NB4 (cell line): Measurements from ENCODE around the gene PROSER2.
"Not testable (repeated sequence)": the region's sequence is repeated elsewhere in the genome, so short reads cannot be mapped to it uniquely, and the experiment has no call there.

Source experiments
- DNase-seq: peaks from one replicate; pipeline ENCODE4 v3.0.0; 2010; ENCODE audit warnings: low read depth
- H3K4me3 ChIP-seq: one replicate; pipeline ENCODE4 v1.5.1; 2011; ENCODE audit warnings: mild to moderate bottlenecking, low read depth, low read length, moderate library complexity
- CTCF ChIP-seq: IDR thresholded peaks from one replicate; pipeline ENCODE4 v1.5.1; 2012; ENCODE audit warnings: low read depth, low read length
- MYC ChIP-seq: IDR thresholded peaks from 2 replicates; pipeline ENCODE4 v1.6.1; 2011; ENCODE audit warnings: low read depth, low read length
- POLR2A ChIP-seq: IDR thresholded peaks from 2 replicates; pipeline ENCODE4 v1.6.1; 2011; ENCODE audit warnings: mild to moderate bottlenecking; ENCODE audit not compliant: insufficient read length; ENCODE audit errors: extremely low read depth
- TF ChIP-seq, protein P1 (sequence below): IDR thresholded peaks from 2 replicates; pipeline ENCODE4 v1.6.1; 2011; ENCODE audit warnings: low read depth, low read length

Gene PROSER2

DNA sequence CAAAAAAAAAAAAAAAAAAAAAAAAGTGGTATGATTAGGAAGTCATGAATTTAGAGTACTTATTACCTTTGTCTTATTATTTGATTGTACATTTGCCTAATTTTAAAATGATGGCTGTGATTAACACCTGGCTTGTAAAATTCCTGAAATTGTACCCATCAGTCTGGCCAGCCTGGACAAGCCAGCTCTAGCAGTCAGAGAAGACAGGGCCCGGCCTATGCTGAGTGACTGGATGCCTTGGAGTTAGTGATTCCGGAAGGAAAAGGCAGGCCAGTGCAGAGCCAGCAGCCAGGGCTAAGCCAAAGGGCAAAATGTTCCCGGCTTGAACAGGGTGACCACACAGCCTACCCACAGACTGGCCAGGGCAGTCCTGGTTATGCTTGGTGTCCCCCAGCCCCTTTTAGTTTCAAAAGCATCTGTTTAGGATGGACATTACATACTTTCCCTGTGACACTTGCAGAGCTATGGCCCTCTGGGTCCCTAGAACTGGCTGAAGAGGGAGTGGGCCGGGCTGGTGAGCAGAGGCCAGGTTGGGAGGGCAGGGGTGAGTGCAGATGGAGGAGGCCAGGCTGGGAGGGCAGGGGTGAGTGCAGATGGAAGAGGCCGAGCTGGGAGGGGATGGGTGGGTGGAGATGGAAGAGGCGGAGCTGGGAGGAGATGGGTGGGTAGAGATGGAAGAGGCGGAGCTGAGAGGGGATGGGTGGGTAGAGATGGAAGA is 61.7 kb downstream of the PROSER2 start:
- no peak for DNase-seq
- H3K4me3 ChIP-seq: no peak overlapping the region
- TF ChIP-seq MYC (no peak), POLR2A (no peak), CTCF (no peak)
- TF ChIP-seq, protein P1, sequence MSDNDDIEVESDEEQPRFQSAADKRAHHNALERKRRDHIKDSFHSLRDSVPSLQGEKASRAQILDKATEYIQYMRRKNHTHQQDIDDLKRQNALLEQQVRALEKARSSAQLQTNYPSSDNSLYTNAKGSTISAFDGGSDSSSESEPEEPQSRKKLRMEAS: no peak

DNA sequence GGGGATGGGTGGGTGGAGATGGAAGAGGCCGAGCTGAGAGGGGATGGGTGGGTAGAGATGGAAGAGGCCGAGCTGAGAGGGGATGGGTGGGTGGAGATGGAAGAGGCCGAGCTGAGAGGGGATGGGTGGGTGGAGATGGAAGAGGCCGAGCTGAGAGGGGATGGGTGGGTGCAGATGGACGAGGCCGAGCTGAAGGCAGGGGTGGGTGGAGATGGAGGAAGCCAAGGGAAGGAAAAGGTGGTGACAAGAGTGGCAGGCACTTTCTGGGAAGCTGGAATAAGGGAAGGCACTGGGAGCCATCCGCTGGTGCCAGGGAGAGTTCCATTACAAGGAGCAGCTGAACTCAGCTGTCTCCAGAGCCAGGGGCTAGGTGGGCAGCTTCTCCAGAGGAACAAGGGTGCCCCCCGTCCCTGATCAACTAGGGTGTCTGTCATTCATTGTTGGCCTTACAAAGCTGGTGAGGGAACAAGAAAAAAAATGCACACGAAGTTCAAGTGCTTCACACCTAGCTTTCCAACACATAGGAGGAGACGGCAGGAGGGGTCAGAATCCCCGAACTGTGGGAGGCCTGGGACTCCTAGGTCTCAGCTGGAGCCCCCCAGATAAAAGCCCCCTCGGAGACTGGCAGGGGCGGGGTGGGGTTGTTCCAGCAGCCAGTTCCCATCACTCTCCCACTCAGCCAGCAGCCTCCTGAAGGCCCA is 62.4 kb downstream of the PROSER2 start:
- no peak for DNase-seq
- no peak overlapping the region for H3K4me3 ChIP-seq
- no peak for TF ChIP-seq MYC
- TF ChIP-seq, protein P1: no peak
- no peak for TF ChIP-seq CTCF
- TF ChIP-seq POLR2A: no peak

GRCh38 chr10:11886138-11886474 is 63.0 kb downstream of the PROSER2 start:
- TF ChIP-seq POLR2A: no peak
- no peak for TF ChIP-seq MYC
- TF ChIP-seq, protein P1: no peak
- TF ChIP-seq CTCF: no peak
- no peak for DNase-seq
- H3K4me3 ChIP-seq: no peak overlapping the region

GRCh38 chr10:11886851-11887250 is 63.7 kb downstream of the PROSER2 start:
- TF ChIP-seq POLR2A: no peak
- TF ChIP-seq MYC: no peak
- no peak for TF ChIP-seq CTCF
- TF ChIP-seq, protein P1: no peak
- no peak overlapping the region for H3K4me3 ChIP-seq
- DNase-seq: no peak

DNA sequence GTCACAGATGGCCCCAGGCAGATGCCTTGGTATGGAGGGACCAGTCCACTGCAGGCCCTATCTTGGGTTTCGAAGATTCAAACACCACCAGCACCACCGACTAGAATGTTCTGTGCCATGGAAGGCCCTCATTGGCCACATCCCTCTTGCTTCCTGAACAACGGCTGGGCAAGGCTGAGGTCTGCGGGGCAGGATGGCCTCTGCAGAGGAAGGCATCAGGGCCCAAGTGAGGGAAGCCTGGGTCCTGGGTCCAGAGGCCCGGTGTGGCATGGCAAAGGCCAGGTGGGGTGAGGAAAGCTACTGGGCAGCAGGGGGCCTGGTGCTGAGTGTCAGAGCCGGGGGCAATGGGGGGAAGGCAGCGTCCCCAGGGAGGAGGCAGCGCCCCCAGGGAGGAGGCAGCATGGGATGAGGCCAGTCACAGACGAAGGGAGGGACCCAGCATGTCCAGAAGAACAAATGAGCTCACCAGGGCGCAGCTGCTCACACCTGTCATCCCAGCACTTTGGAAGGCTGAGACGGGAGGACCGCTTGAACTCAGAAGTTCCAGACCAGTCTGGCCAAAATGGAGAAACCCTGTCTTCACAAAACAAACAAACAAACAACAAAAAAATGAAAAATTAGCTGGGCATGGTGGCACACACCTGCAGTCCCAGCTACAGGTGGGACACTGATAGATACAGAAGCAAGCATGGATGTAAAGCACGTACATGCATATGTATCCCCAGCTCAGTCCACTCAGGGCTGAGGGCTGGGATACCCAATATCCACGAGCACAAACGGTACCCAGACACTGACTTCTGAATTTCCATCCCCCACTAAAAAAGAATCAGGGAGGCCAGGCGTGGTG is 64.4 kb downstream of the PROSER2 start:
- no peak overlapping the region for H3K4me3 ChIP-seq
- no peak for TF ChIP-seq POLR2A
- no peak for DNase-seq

DNA sequence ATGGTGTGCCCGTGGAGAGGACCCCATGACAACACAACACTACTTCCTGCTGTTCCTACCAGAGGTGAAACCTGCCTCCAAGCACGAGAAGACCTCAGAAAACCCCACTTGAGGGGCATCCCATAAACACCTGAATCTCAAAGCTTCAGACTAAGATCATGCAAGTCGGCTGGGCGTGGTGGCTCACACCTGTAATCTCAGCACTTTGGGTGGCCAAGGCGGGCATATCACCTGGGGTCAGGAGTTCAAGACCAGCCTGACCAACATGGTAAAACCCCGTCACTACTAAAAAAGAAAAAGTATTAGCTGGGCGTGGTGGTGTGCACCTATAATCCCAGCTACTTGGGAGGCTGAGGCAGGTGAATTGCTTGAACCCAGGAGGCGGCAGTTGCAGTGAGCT is 66.1 kb downstream of the PROSER2 start:
- not testable (repeated sequence) for H3K4me3 ChIP-seq, DNase-seq
